A673 (cell line): Measurements from ENCODE around the gene POU2AF3. TPM values are rescaled to one million over a fixed set of nuclear protein-coding genes. Genes with fewer than 3 reads are reported as not detected.

Experiments
- BruUV-seq: library from RNA; stranded (reverse); fragments of 400-500 nt; replicated peaks from 2 replicates; lab custom pipeline; 2021; lab: Mats Ljungman, UMichigan
- CTCF ChIA-PET: fragments of 300-600 bp; sonication (Branson Sonifier 250); formaldehyde crosslinking; loops from one replicate; lab custom pipeline; 2022; ENCODE audit warnings: antibody characterized with exemption; lab: Charles Lee
- POLR2A ChIA-PET: fragments of 300-600 bp; sonication (Branson Sonifier 250); formaldehyde crosslinking; loops from one replicate; lab custom pipeline; 2022; ENCODE audit warnings: antibody characterized with exemption; ENCODE audit not compliant: low non-redundant PET; lab: Charles Lee
- DNase-seq: peaks from one replicate; pipeline ENCODE4 v3.0.0-alpha.2; 2015; ENCODE audit warnings: low spot score
- H3K27ac ChIP-seq: fragments of 200-600 bp; sonication (generic); 2 replicates; pipeline ENCODE4 v1.5.1; 2016; ENCODE audit warnings: mixed run types, low read depth, mild to moderate bottlenecking, mixed read lengths, antibody characterized with exemption, low read length; ENCODE audit not compliant: poor library complexity, severe bottlenecking
- H3K27me3 ChIP-seq: fragments of 200-600 bp; sonication (generic); replicated peaks from 2 replicates; pipeline ENCODE4 v1.6.1; 2017; ENCODE audit warnings: mixed run types, low read depth, mild to moderate bottlenecking, mixed read lengths, antibody characterized with exemption, low read length; ENCODE audit not compliant: insufficient read depth, poor library complexity
- H3K36me3 ChIP-seq: fragments of 200-600 bp; sonication (generic); 2 replicates; pipeline ENCODE4 v1.6.1; 2016; ENCODE audit warnings: mixed run types, mild to moderate bottlenecking, mixed read lengths, antibody characterized with exemption, low read length; ENCODE audit not compliant: insufficient read depth, poor library complexity, severe bottlenecking
- H3K4me1 ChIP-seq: fragments of 200-600 bp; sonication (generic); 2 replicates; pipeline ENCODE4 v1.6.1; 2017; ENCODE audit warnings: mixed run types, mild to moderate bottlenecking, mixed read lengths, antibody characterized with exemption, low read length; ENCODE audit not compliant: insufficient read depth, poor library complexity, severe bottlenecking
- H3K4me3 ChIP-seq: fragments of 200-600 bp; sonication (generic); 2 replicates; pipeline ENCODE4 v1.5.1; 2016; ENCODE audit warnings: low read depth, mixed run types, mild to moderate bottlenecking, mixed read lengths, low read length; ENCODE audit not compliant: poor library complexity, severe bottlenecking
- H3K9me3 ChIP-seq: fragments of 200-600 bp; sonication (generic); 2 replicates; pipeline ENCODE4 v1.6.1; 2016; ENCODE audit warnings: mixed run types, low read depth, mild to moderate bottlenecking, mixed read lengths, antibody characterized with exemption, low read length; ENCODE audit not compliant: poor library complexity, severe bottlenecking
- CTCF ChIP-seq: fragments of 300-800, 200-600 bp; sonication (generic); conservative IDR thresholded peaks from 2 replicates; pipeline ENCODE4 v1.5.1; 2017; ENCODE audit warnings: low read depth, mild to moderate bottlenecking, antibody characterized with exemption, low read length, moderate library complexity, mixed read lengths
- EZH2 ChIP-seq: fragments of 200-600 bp; sonication (generic); IDR thresholded peaks from 2 replicates; pipeline ENCODE4 v1.6.1; 2017; ENCODE audit warnings: borderline replicate concordance, low read depth, mild to moderate bottlenecking, mixed read lengths, antibody characterized with exemption, low read length; ENCODE audit not compliant: poor library complexity, severe bottlenecking
- intact Hi-C: fragments of 100-400 bp; cut with micrococcal nuclease; formaldehyde crosslinking; loops from one replicate; pipeline ENCODE4 v1.10.0; 2022; ENCODE audit not compliant: unreplicated experiment
- total RNA-seq: library from RNA; stranded (reverse); gene quantifications from 2 replicates; pipeline ENCODE4 v1.2.3, GENCODE V29; 2021

Gene POU2AF3
- total RNA-seq, 1 experiment from 2014 or later, result 0.77 TPM

GRCh38 chr11:111320728-111321568 lies 22.6 kb downstream of the POU2AF3 start:
- TF ChIP-seq CTCF, result no peak
- ChIA-PET CTCF (no interaction called here), POLR2A (interaction anchor here (0.7 kb wide), 1 partner anchor 14 kb away, joined by 9 read pairs; no protein-coding TSS in a partner anchor)
- H3K27ac ChIP-seq, result no peak overlapping the region
- no peaks in the 10 kb centered on the region for H3K9me3 ChIP-seq
- H3K4me3 ChIP-seq, result no peak overlapping the region
- H3K27me3 ChIP-seq, result no peaks in the 10 kb centered on the region
- BruUV-seq, result no TSS peak
- intact Hi-C loops, result no loop called here
- peak; percentile 29 for DNase-seq
- H3K4me1 ChIP-seq, result no peaks in the 10 kb centered on the region
- H3K36me3 ChIP-seq, result no peaks in the 10 kb centered on the region

- H3K27me3 ChIP-seq, result no peaks in the 10 kb centered on the region
- no peak for TF ChIP-seq EZH2
- TF ChIP-seq CTCF, result no peak
- DNase-seq, result no peak
- H3K4me1 ChIP-seq, result no peaks in the 10 kb centered on the region
- intact Hi-C loops, result no loop called here
- CTCF ChIA-PET, result no interaction called here
- POLR2A ChIA-PET, result no interaction called here
- no peak overlapping the region for H3K27ac ChIP-seq
- no peaks in the 10 kb centered on the region for H3K9me3 ChIP-seq
- no peak overlapping the region for H3K4me3 ChIP-seq
- no TSS peak for BruUV-seq
- no peaks in the 10 kb centered on the region for H3K36me3 ChIP-seq
These were observed 24.2 kb downstream of the POU2AF3 start for GRCh38 chr11:111322534-111322933.

- ChIA-PET CTCF (interaction anchor here (0.6 kb wide), 1 partner anchor 122 kb away, joined by 5 read pairs; no protein-coding TSS in a partner anchor), POLR2A (interaction anchor here (0.6 kb wide), 1 partner anchor 12 kb away, joined by 4 read pairs; no protein-coding TSS in a partner anchor)
- Histone ChIP-seq H3K27me3 (no peaks in the 10 kb centered on the region), H3K4me3 (no peak overlapping the region), H3K4me1 (peaks cover 6% of the 10 kb centered on the region), H3K27ac (no peak overlapping the region), H3K9me3 (no peaks in the 10 kb centered on the region), H3K36me3 (no peaks in the 10 kb centered on the region)
- no peak for DNase-seq
- intact Hi-C loops, result no loop called here
- no peak for TF ChIP-seq CTCF
- no peak for TF ChIP-seq EZH2
- BruUV-seq, result no TSS peak
These were observed 26.0 kb downstream of the POU2AF3 start for GRCh38 chr11:111324277-111324720.
